OCI-LY3 (cell line): ENCODE data around the gene MRPL21.

Experiments
- H2AFZ ChIP-seq: fragments of 200-600, 300-600 bp; shearing (Covaris generic); 2 replicates; pipeline ENCODE4 v1.6.0; 2014; ENCODE audit warnings: antibody characterized with exemption, low read depth, low read length
- H3K27ac ChIP-seq: fragments of 200-600, 300-600 bp; sonication (generic); 2 replicates; pipeline ENCODE4 v1.5.1; 2014; ENCODE audit warnings: mild to moderate bottlenecking, low read length, moderate library complexity, mixed read lengths
- H3K27me3 ChIP-seq: fragments of 200-600, 300-600 bp; sonication (generic); 2 replicates; pipeline ENCODE4 v1.6.1; 2014; ENCODE audit warnings: low read depth, low read length, mixed read lengths
- H3K36me3 ChIP-seq: fragments of 200-600, 300-600 bp; sonication (generic); replicated peaks from 2 replicates; pipeline ENCODE3; 2014; ENCODE audit warnings: low read depth, low read length, mixed read lengths
- H3K4me1 ChIP-seq: fragments of 300-600, 200-600 bp; sonication (generic); 2 replicates; pipeline ENCODE4 v1.6.1; 2014; ENCODE audit warnings: low read length, mixed read lengths
- H3K4me2 ChIP-seq: fragments of 200-600, 300-600 bp; sonication (generic); 2 replicates; pipeline ENCODE4 v1.6.1; 2014; ENCODE audit warnings: low read length, mixed read lengths
- H3K4me3 ChIP-seq: fragments of 300-600, 200-600 bp; sonication (generic); 2 replicates; pipeline ENCODE4 v1.5.1; 2014; ENCODE audit warnings: antibody characterized with exemption, mild to moderate bottlenecking, low read length, moderate library complexity
- H3K79me2 ChIP-seq: fragments of 300-600, 200-600 bp; shearing (Covaris generic); 2 replicates; pipeline ENCODE4 v1.6.1; 2014; ENCODE audit warnings: mild to moderate bottlenecking, low read length, mixed read lengths
- H3K9ac ChIP-seq: fragments of 300-600, 200-600 bp; shearing (Covaris generic); 2 replicates; pipeline ENCODE4 v1.6.0; 2014; ENCODE audit warnings: mild to moderate bottlenecking, low read length, moderate library complexity
- H3K9me3 ChIP-seq: fragments of 200-600, 300-600 bp; shearing (Covaris generic); 2 replicates; pipeline ENCODE4 v1.6.1; 2014; ENCODE audit warnings: low read length, mixed read lengths; ENCODE audit not compliant: insufficient read depth
- H4K20me1 ChIP-seq: fragments of 200-600, 300-600 bp; sonication (generic); 2 replicates; pipeline ENCODE4 v1.6.1; 2016; ENCODE audit warnings: low read length, mixed read lengths; ENCODE audit not compliant: insufficient read depth
- EZH2phosphoT487 ChIP-seq: fragments of 200-600 bp; shearing (Covaris generic); IDR thresholded peaks from 2 replicates; pipeline ENCODE4 v1.6.1; 2018; ENCODE audit warnings: antibody characterized with exemption, mixed run types, low read depth
- TF ChIP-seq, protein P1 (sequence below): fragments of 200-600, 300-600 bp; sonication (generic); IDR thresholded peaks from 2 replicates; pipeline ENCODE4 v1.5.1; 2014; ENCODE audit warnings: antibody characterized with exemption, low read length, low read depth

The MRPL21 gene

DNA sequence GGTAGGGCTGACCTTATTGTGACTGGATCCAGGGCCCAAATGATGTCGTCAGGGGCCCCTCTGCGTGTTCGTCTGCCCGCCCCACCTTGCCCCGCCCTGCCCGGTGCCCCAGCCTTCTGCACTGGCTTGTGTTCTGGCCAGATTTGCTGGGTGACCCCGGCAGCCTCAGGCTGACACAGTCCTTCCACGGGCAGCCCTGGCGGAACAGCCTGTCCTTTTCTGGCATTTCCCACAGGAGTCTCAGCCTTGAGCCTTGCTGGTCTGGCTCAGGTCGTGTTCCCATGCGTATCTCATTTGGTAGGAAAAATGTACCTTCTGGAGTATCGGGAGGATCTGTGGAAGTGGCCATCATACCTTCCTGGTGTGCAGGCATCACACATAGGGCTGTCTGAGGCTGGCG is 31.0 kb upstream of the MRPL21 start:
- Histone ChIP-seq H3K4me2 (no peak overlapping the region), H3K4me1 (no peaks in the 10 kb centered on the region), H3K27ac (no peak overlapping the region), H4K20me1 (no peaks in the 10 kb centered on the region), H2AFZ (no peak overlapping the region), H3K4me3 (no peak overlapping the region), H3K36me3 (peaks cover 47% of the 10 kb centered on the region), H3K9ac (no peak overlapping the region), H3K79me2 (no peaks in the 10 kb centered on the region), H3K27me3 (no peaks in the 10 kb centered on the region), H3K9me3 (no peaks in the 10 kb centered on the region)
- TF ChIP-seq, protein P1, sequence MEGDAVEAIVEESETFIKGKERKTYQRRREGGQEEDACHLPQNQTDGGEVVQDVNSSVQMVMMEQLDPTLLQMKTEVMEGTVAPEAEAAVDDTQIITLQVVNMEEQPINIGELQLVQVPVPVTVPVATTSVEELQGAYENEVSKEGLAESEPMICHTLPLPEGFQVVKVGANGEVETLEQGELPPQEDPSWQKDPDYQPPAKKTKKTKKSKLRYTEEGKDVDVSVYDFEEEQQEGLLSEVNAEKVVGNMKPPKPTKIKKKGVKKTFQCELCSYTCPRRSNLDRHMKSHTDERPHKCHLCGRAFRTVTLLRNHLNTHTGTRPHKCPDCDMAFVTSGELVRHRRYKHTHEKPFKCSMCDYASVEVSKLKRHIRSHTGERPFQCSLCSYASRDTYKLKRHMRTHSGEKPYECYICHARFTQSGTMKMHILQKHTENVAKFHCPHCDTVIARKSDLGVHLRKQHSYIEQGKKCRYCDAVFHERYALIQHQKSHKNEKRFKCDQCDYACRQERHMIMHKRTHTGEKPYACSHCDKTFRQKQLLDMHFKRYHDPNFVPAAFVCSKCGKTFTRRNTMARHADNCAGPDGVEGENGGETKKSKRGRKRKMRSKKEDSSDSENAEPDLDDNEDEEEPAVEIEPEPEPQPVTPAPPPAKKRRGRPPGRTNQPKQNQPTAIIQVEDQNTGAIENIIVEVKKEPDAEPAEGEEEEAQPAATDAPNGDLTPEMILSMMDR: no peak
- TF ChIP-seq EZH2phosphoT487: no peak

GRCh38 chr11:68934321-68934645 is 30.7 kb upstream of the MRPL21 start:
- Histone ChIP-seq H3K9me3 (no peaks in the 10 kb centered on the region), H3K79me2 (no peaks in the 10 kb centered on the region), H2AFZ (no peak overlapping the region), H3K27me3 (no peaks in the 10 kb centered on the region), H3K27ac (no peak overlapping the region), H3K4me3 (no peak overlapping the region), H4K20me1 (no peaks in the 10 kb centered on the region), H3K4me1 (no peaks in the 10 kb centered on the region), H3K36me3 (peaks cover 50% of the 10 kb centered on the region), H3K4me2 (no peak overlapping the region), H3K9ac (no peak overlapping the region)
- TF ChIP-seq, protein P1: no peak
- no peak for TF ChIP-seq EZH2phosphoT487

- peaks cover 56% of the 10 kb centered on the region for H3K36me3 ChIP-seq
- H3K4me3 ChIP-seq: no peak overlapping the region
- no peaks in the 10 kb centered on the region for H3K4me1 ChIP-seq
- H3K79me2 ChIP-seq: no peaks in the 10 kb centered on the region
- H3K27me3 ChIP-seq: no peaks in the 10 kb centered on the region
- TF ChIP-seq, protein P1: no peak
- no peak for TF ChIP-seq EZH2phosphoT487
- no peak overlapping the region for H3K27ac ChIP-seq
- H3K9ac ChIP-seq: no peak overlapping the region
- no peak overlapping the region for H3K4me2 ChIP-seq
- H2AFZ ChIP-seq: no peak overlapping the region
- no peaks in the 10 kb centered on the region for H4K20me1 ChIP-seq
- H3K9me3 ChIP-seq: no peaks in the 10 kb centered on the region
These were observed 30.1 kb upstream of the MRPL21 start for GRCh38 chr11:68933605-68934320.

- H3K4me2 ChIP-seq: no peak overlapping the region
- H3K27ac ChIP-seq: no peak overlapping the region
- H3K4me1 ChIP-seq: no peaks in the 10 kb centered on the region
- TF ChIP-seq EZH2phosphoT487: no peak
- TF ChIP-seq, protein P1: no peak
- no peak overlapping the region for H2AFZ ChIP-seq
- no peaks in the 10 kb centered on the region for H3K27me3 ChIP-seq
- no peak overlapping the region for H3K9ac ChIP-seq
- H3K4me3 ChIP-seq: no peak overlapping the region
- peaks cover 3% of the 10 kb centered on the region; the same call in 1 of the 2 replicates for H4K20me1 ChIP-seq
- H3K79me2 ChIP-seq: no peaks in the 10 kb centered on the region
- H3K9me3 ChIP-seq: no peaks in the 10 kb centered on the region
- H3K36me3 ChIP-seq: peaks cover 55% of the 10 kb centered on the region
These were observed 29.4 kb upstream of the MRPL21 start for GRCh38 chr11:68932933-68933577.
